ENCODE data around the gene FALEC. TPM values are rescaled to one million over a fixed set of nuclear protein-coding genes. Genes with fewer than 3 reads are reported as not detected.

The FALEC gene
- total RNA-seq, 4 donors from 2014 or later, result 0.88 to 1.0 TPM; not detected in 2

DNA sequence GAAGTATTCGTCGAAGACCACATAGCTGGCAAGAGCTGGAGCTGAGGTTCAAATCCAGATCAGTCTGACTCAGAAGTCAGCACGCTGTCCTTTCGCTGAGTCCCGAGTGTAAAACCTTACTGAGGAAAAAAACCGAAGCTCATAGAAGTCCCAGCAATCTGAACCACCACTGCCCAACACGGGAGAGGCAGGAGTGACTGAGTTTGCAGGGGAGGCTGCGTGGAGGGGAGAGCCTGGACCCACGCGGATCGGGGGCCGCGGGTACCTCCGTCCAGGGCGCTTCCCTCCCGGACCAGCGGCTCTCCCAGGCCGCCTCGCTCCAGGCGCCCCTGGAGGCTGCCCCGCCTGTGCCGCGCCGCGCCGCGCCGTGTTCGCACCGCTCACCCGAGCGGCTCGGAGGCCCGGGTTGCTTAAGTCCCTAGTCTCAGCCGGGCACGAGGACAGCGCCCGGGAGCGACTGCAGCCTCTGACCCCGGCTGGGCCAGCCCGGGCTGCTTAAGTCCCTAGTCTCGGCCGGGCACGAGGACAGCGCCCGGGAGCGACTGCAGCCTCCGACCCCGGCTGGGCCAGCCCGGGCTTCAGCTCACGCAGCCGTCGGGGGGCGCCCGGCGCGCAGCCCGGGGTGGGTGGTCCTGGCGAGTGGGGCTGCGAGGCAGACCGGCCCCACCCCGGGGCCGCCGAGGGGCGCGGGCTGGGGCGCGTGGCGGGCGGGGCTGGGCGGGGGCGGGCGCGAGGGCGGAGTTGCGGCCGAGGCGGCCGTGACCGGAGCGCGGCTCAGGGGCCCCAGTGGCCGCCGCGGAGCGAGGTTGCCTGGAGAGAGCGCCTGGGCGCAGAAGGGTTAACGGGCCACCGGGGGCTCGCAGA lies 33.3 kb downstream of the FALEC start, which contains the start of gene ADAMTSL4:
Gene ADAMTSL4 (plus strand): TSS at position 777 of the 864 bp plus-strand sequence. CDS start 2,881 bp downstream, outside the sequence.
- TF ChIP-seq POLR2A (IDR thresholded peaks at IDR 0.05), result peak in 1 of 2 donors; percentile 50
- TF ChIP-seq, protein P1, sequence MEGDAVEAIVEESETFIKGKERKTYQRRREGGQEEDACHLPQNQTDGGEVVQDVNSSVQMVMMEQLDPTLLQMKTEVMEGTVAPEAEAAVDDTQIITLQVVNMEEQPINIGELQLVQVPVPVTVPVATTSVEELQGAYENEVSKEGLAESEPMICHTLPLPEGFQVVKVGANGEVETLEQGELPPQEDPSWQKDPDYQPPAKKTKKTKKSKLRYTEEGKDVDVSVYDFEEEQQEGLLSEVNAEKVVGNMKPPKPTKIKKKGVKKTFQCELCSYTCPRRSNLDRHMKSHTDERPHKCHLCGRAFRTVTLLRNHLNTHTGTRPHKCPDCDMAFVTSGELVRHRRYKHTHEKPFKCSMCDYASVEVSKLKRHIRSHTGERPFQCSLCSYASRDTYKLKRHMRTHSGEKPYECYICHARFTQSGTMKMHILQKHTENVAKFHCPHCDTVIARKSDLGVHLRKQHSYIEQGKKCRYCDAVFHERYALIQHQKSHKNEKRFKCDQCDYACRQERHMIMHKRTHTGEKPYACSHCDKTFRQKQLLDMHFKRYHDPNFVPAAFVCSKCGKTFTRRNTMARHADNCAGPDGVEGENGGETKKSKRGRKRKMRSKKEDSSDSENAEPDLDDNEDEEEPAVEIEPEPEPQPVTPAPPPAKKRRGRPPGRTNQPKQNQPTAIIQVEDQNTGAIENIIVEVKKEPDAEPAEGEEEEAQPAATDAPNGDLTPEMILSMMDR (IDR thresholded peaks at IDR 0.05), result peak in 2 of 4 experiments; percentile 29 to 35
- no peaks in the 10 kb centered on the region for H3K27me3 ChIP-seq
- no peaks in the 10 kb centered on the region for H3K9me3 ChIP-seq
- H3K36me3 ChIP-seq, result no peaks in the 10 kb centered on the region
- intact Hi-C loops (cut with DNase I; ENCODE audit: low total_unique reads), result no loop called here
- H3K4me3 ChIP-seq, result peak within 1 kb of the TSS; percentile 36 to 75
- peak; percentile 57 to 79 for DNase-seq
- H3K27ac ChIP-seq, result peak within 1 kb of the TSS; percentile 93 to 98
- H3K4me1 ChIP-seq, result peaks cover 0 to 14% of the 10 kb centered on the region in 2 donors

DNA sequence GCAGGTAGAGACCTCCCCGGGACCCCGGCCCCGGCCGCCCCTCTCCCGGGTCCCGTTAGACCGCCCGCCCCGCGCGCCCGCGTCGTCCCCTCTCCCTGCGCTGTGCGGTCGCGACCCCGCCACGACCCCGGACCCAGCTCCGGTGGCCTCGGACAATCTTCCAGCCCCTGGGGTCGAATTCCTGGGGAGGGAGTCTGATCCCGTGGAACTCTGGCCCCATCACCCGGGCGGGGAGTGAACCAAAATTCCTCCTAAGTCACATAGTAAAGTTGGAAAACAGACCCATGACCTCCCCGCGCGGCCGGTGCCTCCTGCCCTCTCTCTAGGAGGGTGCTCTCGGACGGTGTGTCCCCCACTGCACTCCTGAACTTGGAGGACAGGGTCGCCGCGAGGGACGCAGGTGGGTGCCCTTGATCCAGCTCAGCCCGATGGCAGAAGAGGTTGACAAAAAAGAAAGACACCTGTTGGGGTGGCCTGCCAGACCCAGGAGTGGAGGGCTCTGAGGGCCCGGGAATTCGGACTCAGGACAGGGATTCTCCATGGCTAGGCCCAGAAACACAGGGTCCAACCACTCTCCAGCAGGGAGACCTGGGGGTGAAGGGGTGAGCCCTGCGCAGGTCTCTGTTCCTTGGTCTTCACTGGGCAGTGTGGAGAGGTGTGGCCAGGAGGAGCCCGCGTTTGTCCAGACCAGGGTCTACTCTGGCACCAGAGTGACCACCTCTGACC lies 34.1 kb downstream of the FALEC start:
- peak overlapping the region; percentile 36 to 75 for H3K4me3 ChIP-seq
- H3K36me3 ChIP-seq, result no peaks in the 10 kb centered on the region
- peaks cover 0 to 14% of the 10 kb centered on the region in 2 donors for H3K4me1 ChIP-seq
- peak overlapping the region; percentile 93 to 98 for H3K27ac ChIP-seq
- no peaks in the 10 kb centered on the region for H3K9me3 ChIP-seq
- intact Hi-C loops (cut with DNase I; ENCODE audit: low total_unique reads), result no loop called here
- TF ChIP-seq, protein P1 (IDR thresholded peaks at IDR 0.05), result no peak
- no peak for TF ChIP-seq POLR2A (IDR thresholded peaks at IDR 0.05)
- DNase-seq, result peak; percentile 63
- no peaks in the 10 kb centered on the region for H3K27me3 ChIP-seq

DNA sequence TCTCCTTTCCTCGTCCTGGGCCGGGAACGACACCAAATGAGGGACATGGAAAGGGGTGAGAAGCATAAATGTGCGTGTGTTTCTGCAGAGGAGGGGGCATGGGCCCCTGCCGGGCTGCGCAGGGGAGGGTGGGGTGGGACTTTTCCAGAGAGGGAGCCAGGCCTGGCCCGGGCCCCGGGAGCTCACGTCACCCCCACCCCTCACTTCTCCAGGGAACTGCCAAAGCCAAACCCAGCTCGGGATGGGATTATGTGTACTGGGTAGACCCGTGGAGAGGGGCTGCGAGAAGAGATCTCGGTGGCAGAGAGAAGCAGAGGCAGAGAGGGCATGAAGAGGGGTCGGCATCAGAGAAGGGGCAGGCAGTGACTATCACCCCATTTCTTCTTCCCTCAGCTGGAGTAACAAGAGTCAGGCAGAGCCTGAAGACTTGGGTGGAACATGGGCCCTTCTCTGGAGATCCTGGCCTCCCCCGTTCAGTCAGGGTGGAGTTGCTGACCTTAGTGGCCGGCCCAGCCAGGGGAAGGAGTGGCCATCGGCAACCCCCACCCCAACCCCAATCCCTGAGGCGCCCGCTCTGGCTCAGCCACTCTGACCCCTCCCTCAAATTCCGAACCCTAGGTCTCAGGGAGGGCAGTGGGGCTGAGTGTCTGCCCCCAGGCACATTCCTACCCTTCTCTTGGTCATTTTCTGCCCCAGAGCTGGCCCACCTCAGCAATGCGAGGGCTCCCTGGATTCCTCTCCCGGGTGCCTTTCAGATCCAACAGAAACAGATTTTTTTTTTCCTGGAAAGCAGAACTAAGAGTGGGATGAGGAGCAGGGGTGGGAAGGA lies 34.9 kb downstream of the FALEC start:
- Histone ChIP-seq H3K36me3 (no peaks in the 10 kb centered on the region), H3K4me1 (peaks cover 0 to 14% of the 10 kb centered on the region in 2 donors), H3K27me3 (no peaks in the 10 kb centered on the region), H3K4me3 (peak overlapping the region; percentile 36 to 75), H3K27ac (peak overlapping the region; percentile 93 to 98), H3K9me3 (no peaks in the 10 kb centered on the region)
- intact Hi-C loops (cut with DNase I; ENCODE audit: low total_unique reads), result no loop called here
- peak in 1 of 2 donors; percentile 13 for TF ChIP-seq POLR2A (IDR thresholded peaks at IDR 0.05)
- TF ChIP-seq, protein P1 (IDR thresholded peaks at IDR 0.05), result no peak
- DNase-seq, result peak; percentile 72 to 82

DNA sequence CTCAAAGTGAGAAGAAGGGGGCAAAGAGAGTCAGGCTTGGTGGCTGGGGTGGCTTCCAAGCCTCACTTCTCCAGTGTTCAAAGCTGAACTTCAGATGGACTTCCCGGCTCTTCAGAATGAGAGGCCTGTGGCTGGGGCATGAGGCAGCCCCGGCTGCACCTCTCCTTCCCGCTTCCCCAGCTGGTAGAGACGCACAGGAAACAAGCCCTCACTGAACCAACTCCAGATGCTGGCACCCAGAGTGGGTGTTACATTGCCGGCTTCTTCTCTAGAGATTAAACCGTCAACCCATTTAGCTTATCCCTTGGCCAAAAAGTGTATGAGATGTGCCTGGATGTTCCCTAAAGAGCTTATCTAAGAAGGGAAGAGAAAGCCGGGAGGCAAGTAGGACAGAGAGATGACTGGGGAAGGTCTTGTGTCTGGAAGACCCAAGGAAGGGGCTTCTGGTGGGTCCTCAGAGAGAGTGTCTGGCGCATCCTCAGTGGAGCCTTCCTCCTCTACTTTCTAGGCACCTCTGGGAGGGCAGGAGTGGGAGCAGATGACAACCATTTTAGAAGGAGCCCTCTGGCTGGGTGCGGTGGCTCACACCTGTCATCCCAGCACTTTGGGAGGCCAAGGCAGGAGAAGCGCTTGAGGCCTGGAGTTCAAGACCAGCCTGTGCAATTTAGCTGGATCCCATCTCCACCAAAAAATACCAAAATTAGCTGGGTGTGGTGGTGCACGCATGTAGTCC lies 35.7 kb downstream of the FALEC start:
- intact Hi-C loops (cut with DNase I; ENCODE audit: low total_unique reads), result no loop called here
- Histone ChIP-seq H3K4me1 (peaks cover 0 to 14% of the 10 kb centered on the region in 2 donors), H3K27me3 (no peaks in the 10 kb centered on the region), H3K9me3 (no peaks in the 10 kb centered on the region), H3K4me3 (no peak overlapping the region), H3K27ac (peak overlapping the region; percentile 93 to 98), H3K36me3 (no peaks in the 10 kb centered on the region)
- no peak for DNase-seq
- no peak for TF ChIP-seq POLR2A (IDR thresholded peaks at IDR 0.05)
- TF ChIP-seq, protein P1 (IDR thresholded peaks at IDR 0.05), result no peak

Data from uterus (tissue), 4 donors.